B cell (primary cell): Measurements from ENCODE around the gene METTL17.

Source experiments
- CTCF ChIP-seq: fragments of 200-600 bp; IDR thresholded peaks from one replicate; pipeline ENCODE4 v1.8.0; 2022; ENCODE audit warnings: antibody characterized with exemption, mild to moderate bottlenecking
- EZH2 ChIP-seq: IDR thresholded peaks from 2 replicates; pipeline ENCODE4 v1.6.1; 2012; ENCODE audit warnings: borderline replicate concordance, low read depth, mild to moderate bottlenecking, moderate library complexity, low read length; ENCODE audit not compliant: insufficient read depth, poor library complexity, severe bottlenecking

GRCh38 chr14:21026988-21027315 lies 37.2 kb downstream of the METTL17 start:
- TF ChIP-seq CTCF (no peak), EZH2 (no peak)
